Stimulated activated memory B cell treated with anti-CD40 and anti-IgM and Interleukin-4, amounts not matched to agents 10 μg/mL and 1 μg/mL and 100 μg/mL, for 72 hours (primary cell): ENCODE data around the gene ING5.
"Not testable (repeated sequence)": the region's sequence is repeated elsewhere in the genome, so short reads cannot be mapped to it uniquely, and the experiment has no call there.

Experiments used
- ATAC-seq: fragments of 150-1000 bp; cut with Tn5 transposase; 2 replicates; pipeline ENCODE4 v1.10.0; 2021
- H3K27ac Mint-ChIP-seq: one replicate; pipeline ENCODE4 v1.8.0; 2022; ENCODE audit warnings: mild to moderate bottlenecking, mixed read lengths
- H3K27me3 Mint-ChIP-seq: one replicate; pipeline ENCODE4 v1.8.0; 2022; ENCODE audit warnings: mixed read lengths
- H3K36me3 Mint-ChIP-seq: one replicate; pipeline ENCODE4 v1.8.0; 2022; ENCODE audit warnings: mixed read lengths
- H3K4me1 Mint-ChIP-seq: one replicate; pipeline ENCODE4 v1.8.0; 2022; ENCODE audit warnings: mixed read lengths
- H3K4me3 Mint-ChIP-seq: one replicate; pipeline ENCODE4 v1.8.0; 2022; ENCODE audit warnings: mild to moderate bottlenecking, moderate library complexity, mixed read lengths
- H3K9me3 Mint-ChIP-seq: one replicate; pipeline ENCODE4 v1.8.0; 2022; ENCODE audit warnings: mixed read lengths

ING5 gene

DNA sequence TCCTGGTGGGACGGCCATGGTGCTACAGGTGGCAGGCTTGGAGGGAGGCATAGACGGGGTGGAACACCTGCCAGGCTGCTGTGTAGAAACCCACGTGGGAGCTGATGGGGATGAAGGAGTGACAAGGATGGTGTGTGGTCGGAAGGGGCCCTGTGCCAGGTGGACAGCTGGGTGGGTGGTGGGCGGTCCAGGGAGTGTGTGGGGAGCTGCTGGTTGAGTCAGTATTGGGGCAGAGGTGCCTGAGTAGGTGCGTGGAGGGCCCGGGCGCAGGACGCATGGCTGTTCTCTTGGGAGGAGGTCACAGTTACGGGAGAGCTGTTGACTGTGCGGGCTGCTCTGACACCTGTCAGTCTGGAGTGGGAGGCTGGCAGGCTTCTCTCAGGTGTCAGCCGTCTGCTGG, 20.0 kb downstream of the ING5 start:
- ATAC-seq: no peak
- Mint-ChIP-seq H3K27me3 (no peaks in the 10 kb centered on the region), H3K4me3 (no peak overlapping the region), H3K9me3 (no peaks in the 10 kb centered on the region), H3K36me3 (peaks cover 81% of the 10 kb centered on the region), H3K27ac (no peak overlapping the region), H3K4me1 (peaks cover 6% of the 10 kb centered on the region)

DNA sequence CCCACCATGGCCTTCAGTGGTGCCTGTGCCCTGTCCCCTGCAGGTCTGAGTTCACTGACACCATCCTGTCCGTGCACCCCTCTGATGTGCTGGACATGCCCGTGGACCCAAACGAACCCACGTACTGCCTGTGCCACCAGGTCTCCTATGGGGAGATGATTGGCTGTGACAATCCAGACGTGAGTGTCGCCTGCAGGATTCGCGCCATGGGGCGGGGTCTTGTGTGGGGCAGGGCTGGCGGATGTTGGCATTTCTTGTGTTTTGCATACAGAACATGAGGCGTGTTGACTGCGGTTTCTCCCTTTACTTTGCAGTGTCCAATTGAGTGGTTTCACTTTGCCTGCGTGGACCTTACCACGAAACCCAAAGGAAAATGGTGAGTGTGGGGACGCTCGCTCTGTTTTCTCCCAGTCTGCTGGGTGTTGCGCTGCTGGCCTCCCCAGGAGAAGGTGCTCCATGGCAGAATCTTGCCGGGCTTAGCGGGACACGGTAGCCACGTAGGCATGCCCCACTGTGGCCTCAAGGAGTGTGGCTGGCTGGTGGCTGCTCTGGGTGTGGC, 21.1 kb downstream of the ING5 start:
- peaks cover 1% of the 10 kb centered on the region for H3K4me1 Mint-ChIP-seq
- H3K36me3 Mint-ChIP-seq: peaks cover 77% of the 10 kb centered on the region
- ATAC-seq: no peak
- H3K27ac Mint-ChIP-seq: no peak overlapping the region
- H3K4me3 Mint-ChIP-seq: no peak overlapping the region
- no peaks in the 10 kb centered on the region for H3K9me3 Mint-ChIP-seq
- no peaks in the 10 kb centered on the region for H3K27me3 Mint-ChIP-seq

DNA sequence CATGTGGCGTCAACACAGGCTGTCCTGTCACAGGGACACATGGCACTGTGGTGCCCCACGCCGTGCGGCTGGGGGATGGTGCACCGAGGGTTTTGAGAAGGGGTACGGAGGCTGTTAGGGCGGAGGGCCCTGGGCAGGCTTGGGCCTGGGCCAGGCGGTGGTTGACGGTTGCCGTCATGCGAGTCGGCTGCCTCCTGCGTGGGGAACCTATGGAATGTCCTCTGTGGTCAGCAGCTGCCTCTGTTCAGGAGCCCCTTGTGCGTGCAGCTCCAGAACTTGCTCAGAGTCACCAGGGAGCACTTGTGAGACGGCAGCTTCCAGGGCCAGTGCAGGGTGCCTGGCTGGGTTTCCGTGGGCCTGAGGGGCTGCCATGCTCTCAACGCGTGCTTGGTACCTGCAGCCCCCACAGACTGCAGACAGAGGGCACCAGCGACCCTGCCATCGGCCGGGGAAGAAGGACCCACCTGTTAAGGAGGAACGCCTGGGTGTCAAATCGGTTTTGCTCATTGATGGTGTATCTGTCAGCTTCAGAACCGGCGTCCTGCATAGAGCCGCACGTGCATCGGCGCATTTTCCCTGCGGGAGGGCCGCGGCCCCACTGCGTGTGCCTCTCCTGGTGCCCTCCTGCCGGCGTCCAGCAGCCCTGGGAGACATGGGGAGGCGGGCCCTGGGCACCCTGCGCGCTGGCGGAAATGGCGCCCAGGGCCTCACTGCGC, 22.6 kb downstream of the ING5 start:
- H3K27me3 Mint-ChIP-seq: no peaks in the 10 kb centered on the region
- no peak overlapping the region for H3K27ac Mint-ChIP-seq
- H3K4me1 Mint-ChIP-seq: peaks cover under 1% of the 10 kb centered on the region
- H3K9me3 Mint-ChIP-seq: no peaks in the 10 kb centered on the region
- no peak overlapping the region for H3K4me3 Mint-ChIP-seq
- ATAC-seq: no peak
- H3K36me3 Mint-ChIP-seq: peaks cover 72% of the 10 kb centered on the region

DNA sequence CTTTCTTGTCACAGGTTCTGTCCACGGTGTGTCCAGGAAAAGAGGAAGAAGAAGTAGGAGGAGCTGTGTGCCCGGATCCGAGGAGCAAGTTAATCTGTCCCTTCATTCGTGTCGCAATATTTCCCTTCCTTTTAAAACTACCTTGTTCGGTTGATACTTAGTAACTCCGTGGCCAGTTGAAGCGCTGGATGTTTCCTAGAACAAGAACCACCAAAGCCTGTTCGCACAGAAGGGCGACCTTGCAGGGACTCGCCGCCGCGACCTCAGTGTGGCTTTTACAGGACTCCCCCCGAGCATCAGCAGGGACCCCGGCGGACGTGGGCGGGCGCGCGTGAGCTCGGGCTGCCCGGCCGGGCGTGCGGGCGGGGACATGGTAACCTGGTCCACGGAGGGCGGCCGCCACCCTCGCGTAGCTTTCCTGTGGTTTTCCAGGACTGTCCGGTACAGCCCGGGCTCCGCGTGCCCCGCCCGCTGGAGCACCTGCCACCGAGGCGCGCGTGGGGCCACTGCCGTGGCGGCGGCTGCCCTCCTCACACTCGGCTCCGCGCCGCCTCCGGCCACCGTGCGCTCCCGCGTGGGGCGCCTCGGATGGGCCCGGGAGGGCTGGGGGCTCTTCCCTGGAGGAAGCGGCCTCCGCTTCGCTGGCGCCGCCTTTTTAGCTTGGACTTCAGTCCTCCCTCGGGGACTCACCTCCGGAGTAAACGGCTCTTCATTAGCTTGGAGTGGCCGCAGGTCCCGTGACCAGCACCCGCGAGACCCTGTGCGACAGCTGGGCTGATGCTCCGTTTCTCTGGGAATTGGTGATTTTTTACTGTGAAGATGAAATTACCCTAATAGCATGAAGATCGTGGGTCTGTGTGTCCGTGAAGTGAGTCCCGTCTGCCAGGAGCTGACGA, 23.4 kb downstream of the ING5 start:
- H3K4me1 Mint-ChIP-seq: peaks cover 8% of the 10 kb centered on the region
- H3K4me3 Mint-ChIP-seq: no peak overlapping the region
- no peaks in the 10 kb centered on the region for H3K27me3 Mint-ChIP-seq
- H3K9me3 Mint-ChIP-seq: no peaks in the 10 kb centered on the region
- H3K36me3 Mint-ChIP-seq: peaks cover 64% of the 10 kb centered on the region
- ATAC-seq: peak; percentile 54
- H3K27ac Mint-ChIP-seq: no peak overlapping the region

DNA sequence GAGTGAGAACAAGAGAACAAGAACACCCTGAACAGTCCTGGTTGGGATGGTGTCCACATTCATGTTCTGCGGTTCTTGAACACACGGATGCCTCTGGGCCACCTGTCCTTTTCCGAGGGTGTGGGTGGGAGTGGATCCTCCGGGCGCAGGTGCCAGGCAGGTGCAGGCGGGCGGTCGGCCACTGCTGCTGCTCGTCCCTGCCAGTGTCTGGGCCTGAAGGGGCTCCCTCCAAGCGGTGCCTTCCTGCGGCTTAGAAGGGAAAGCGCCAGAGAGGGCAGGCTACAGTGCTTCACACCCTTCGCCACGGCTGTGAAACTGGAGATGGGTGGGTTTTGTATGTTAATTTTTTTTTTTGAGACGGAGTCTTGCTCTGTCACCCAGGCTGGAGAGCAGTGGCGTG, 24.6 kb downstream of the ING5 start:
- Mint-ChIP-seq H3K36me3 (peaks cover 60% of the 10 kb centered on the region), H3K4me1 (peaks cover 19% of the 10 kb centered on the region), H3K9me3 (no peaks in the 10 kb centered on the region), H3K27ac (no peak overlapping the region), H3K4me3 (no peak overlapping the region), H3K27me3 (no peaks in the 10 kb centered on the region)
- no peak for ATAC-seq

DNA sequence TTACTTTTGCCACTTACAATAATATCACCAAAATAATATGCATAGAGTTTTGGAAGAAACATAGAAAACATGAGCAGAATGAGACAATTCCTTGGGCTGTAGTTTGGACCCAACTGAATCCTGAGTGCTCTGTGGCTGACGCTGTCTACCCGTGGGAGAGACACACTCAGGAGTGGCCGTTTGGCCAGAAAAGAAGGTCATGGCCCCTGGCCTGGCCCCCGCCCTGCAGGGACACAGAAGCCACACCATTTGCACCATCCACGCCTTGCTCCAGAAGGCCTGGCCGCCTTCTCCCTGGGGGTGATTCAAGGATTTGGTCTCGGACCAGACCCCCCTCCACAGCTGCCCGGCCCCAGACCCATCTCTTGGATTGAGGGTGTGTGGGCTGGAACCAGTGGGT, 26.2 kb downstream of the ING5 start:
- H3K9me3 Mint-ChIP-seq: peaks cover 5% of the 10 kb centered on the region
- H3K4me3 Mint-ChIP-seq: no peak overlapping the region

DNA sequence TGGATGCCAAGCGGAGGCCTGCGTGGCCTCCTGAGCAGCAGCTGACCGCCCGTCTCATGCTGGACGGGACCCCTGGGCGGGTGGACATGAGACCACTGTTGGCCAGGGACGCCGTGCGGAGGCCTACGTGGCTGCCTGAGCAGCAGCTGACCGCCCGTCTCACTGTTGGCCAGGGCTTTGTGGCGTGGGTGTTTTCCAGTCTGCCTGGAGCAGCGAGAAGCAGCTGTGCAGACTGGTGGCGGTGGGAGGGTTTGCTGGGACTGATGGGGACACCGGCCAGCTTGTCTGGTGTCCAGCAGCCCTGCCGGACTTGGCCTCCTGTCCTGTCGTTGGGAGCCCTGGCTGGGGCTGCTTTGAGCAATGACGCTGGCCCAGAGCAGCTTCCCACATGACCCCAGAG, 26.8 kb downstream of the ING5 start:
- Mint-ChIP-seq H3K4me3 (no peak overlapping the region), H3K27ac (no peak overlapping the region), H3K36me3 (peaks cover 38% of the 10 kb centered on the region), H3K9me3 (peaks cover 5% of the 10 kb centered on the region), H3K27me3 (no peaks in the 10 kb centered on the region), H3K4me1 (peaks cover 36% of the 10 kb centered on the region)
- no peak for ATAC-seq

More for the DNA sequence above, 26.2 kb downstream of the ING5 start:
- ATAC-seq: no peak
- no peaks in the 10 kb centered on the region for H3K27me3 Mint-ChIP-seq
- H3K27ac Mint-ChIP-seq: no peak overlapping the region
- peaks cover 30% of the 10 kb centered on the region for H3K4me1 Mint-ChIP-seq
- peaks cover 44% of the 10 kb centered on the region for H3K36me3 Mint-ChIP-seq

DNA sequence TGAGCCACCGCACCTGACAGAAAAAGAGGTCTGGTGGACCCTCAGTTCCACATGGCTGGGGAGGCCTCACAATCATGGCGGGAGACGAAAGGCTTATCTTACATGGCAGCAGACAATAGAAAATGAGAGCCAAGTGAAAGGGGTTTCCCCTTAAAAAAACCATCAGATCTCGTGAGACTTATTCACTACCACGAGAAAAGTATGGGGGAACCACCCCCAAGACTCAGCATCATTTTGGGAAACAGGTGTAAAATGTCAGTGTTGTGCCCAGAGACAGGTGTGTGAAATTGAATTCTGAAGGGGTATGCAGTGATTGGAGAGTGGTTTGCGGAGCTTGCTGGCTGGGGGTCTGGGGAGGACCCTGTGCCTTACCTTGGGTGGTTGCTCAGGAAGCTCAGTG, 28.0 kb downstream of the ING5 start:
- Mint-ChIP-seq H3K4me1 (peaks cover 40% of the 10 kb centered on the region), H3K4me3 (no peak overlapping the region), H3K36me3 (peaks cover 26% of the 10 kb centered on the region), H3K9me3 (peaks cover 5% of the 10 kb centered on the region), H3K27ac (peak overlapping the region; percentile 60), H3K27me3 (no peaks in the 10 kb centered on the region)
- no peak for ATAC-seq

DNA sequence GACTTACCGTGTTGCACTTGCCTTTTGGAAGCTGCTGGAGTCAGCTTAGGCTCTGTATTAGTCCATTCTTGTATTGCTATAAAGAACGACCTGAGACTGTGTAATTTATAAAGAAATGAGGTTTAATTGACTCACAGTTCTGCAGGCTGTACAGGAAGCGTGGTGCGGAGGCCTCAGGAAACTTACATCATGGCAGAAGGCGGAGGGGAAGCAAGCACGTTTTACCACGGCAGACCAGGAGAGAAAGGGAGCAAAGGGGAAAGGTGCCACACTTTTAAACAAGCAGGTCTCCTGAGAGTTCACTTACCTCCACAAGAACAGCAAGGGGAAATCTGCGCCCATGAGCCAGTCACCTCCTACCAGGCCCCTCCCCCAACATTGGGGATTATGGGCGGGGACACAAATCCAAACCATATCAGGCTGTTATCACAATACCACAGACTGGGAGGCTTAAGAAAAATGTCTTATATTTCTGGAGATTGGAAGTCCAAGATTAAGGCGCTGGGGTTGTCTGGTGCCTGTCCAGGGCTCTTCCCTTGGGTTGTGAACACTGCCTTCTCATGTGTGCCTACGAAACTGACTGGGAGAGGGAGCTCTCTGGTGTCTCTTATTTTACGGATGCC, 28.9 kb downstream of the ING5 start:
- ATAC-seq: no peak
- H3K27me3 Mint-ChIP-seq: no peaks in the 10 kb centered on the region
- peaks cover 45% of the 10 kb centered on the region for H3K4me1 Mint-ChIP-seq
- H3K9me3 Mint-ChIP-seq: peaks cover 5% of the 10 kb centered on the region
- H3K36me3 Mint-ChIP-seq: peaks cover 19% of the 10 kb centered on the region
- H3K4me3 Mint-ChIP-seq: no peak overlapping the region
- H3K27ac Mint-ChIP-seq: peak overlapping the region; percentile 60

DNA sequence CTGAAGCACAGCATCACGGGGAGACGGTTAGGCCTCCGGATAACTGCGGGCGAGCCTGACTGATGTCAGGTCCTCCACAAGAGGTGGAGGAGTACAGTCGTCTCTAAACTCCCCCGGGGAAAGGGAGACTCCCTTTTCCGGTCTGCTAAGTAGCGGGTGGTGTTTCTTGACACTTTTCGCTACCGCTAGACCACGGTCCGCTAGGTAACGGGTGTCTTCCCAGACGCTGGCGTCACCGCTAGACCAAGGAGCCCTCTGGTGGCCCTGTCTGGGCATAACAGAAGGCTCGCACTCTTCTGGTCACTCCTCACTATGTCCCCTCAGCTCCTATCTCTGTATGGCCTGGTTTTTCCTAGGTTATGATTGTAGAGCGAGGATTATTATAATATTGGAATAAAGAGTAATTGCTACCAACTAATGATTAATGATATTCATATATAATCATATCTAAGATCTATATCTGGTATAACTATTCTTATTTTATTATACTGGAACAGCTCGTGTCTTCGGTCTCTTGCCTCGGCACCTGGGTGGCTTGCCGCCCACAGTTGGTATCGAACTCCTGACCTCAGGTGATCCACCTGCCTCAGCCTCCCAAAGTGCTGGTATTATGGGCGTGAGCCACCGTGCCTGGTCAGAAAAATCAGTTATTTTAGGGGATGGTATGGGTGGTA, 30.8 kb downstream of the ING5 start:
- peak overlapping the region; percentile 73 for H3K4me3 Mint-ChIP-seq
- peak overlapping the region; percentile 59 for H3K27ac Mint-ChIP-seq
- H3K9me3 Mint-ChIP-seq, ATAC-seq, H3K27me3 Mint-ChIP-seq: not testable (repeated sequence)
- peaks cover 17% of the 10 kb centered on the region for H3K36me3 Mint-ChIP-seq
- H3K4me1 Mint-ChIP-seq: peaks cover 53% of the 10 kb centered on the region

DNA sequence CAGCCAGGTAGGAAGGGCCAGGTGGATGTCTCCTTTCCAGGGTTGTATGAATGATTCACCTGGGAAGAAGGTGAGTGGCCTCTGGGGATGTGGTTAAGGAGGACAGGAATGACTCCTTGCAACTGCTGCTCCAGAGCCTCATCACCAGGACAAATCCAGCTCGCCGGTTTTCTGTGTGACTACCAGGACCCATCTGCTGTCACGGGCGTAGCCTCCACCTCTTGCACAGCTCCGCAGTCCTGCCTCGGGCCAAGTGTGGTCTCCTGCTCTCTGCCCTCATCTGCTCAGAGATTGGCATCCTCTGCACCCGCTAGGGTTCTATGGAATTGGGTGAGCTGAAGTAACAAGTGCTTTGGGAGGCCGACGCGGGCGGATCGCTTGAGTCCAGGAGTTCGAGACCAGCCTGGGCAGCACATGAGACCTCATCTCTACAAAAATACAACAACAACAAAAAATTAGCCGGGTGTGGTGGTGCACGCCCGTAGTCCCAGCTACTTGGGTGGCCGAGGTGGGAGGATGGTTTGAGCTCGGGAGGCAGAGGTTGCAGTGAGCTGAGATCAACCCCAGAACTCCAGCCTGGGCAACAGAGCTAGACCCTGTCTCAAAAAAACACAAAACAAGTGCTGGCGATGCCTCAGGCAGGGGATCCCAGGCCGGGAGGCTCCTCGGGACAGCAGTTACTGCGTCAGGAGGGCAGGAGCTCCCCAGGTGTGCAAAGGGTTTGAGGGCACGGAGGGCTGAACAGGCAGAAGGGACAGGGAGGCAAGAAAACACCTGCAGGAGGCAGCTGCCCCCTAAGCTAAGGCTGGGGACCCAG, 31.8 kb downstream of the ING5 start:
- peaks cover 5% of the 10 kb centered on the region for H3K9me3 Mint-ChIP-seq
- peak overlapping the region; percentile 69 for H3K27ac Mint-ChIP-seq
- no peak for ATAC-seq
- peak overlapping the region; percentile 73 for H3K4me3 Mint-ChIP-seq
- no peaks in the 10 kb centered on the region for H3K27me3 Mint-ChIP-seq
- peaks cover 23% of the 10 kb centered on the region for H3K36me3 Mint-ChIP-seq
- peaks cover 58% of the 10 kb centered on the region for H3K4me1 Mint-ChIP-seq

DNA sequence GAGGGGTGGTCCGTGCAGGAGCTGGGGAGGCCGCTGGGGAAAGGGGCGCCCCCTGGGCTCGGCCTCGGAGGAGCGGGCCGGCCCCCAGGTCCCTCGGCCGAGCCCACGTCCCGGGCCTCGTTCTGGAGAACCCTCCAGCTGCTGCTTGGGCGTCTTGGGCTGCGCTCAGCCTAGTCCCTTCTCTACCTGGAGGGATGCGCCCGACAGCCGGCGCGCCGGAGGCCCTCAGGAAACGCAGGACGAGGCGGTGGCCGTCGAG, 32.3 kb downstream of the ING5 start:
- Mint-ChIP-seq H3K4me1 (peaks cover 64% of the 10 kb centered on the region), H3K27me3 (no peaks in the 10 kb centered on the region)

DNA sequence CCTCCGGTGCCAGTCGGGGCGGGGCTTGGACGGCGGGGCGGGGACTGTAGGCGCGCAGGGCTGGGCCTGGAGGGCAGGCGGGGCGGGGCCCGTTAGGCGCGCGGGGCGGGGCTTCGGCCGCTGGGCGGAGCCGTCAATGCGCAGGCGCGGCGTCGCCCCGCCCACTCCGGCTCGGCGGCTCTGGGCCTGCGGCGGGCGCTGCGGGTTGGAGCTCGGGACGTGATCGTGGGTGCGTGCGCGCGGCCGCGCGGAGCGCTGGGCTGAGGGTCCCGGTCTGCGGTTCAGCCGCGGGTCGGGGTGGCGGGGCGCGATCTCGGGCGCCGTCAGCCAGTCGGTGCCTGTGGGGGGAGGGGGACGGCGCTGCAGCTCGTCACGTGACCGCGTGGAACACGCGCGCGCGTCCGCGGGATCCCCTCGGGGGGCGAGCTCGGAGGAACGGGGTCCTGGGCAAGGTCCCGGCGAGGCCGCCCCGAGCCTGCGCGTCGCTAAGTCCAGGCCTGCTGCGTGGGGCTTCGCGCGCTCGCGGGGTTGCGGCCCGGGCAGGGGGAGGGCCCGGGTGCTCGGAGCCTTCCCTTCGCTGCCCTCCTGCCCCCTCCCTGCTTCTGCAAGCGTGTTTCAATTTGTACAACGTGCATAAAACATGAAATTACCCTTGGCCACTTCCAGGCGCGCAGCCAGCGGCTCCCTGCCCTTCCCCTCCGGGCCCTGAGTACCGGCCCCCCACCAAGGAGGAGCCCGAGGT, 32.8 kb downstream of the ING5 start, which contains the start of gene D2HGDH:
TSS of gene D2HGDH (plus strand) at position 164 of the 742 bp plus-strand sequence. CDS start 595 bp downstream, outside the sequence.
- Mint-ChIP-seq H3K27me3 (no peaks in the 10 kb centered on the region), H3K4me1 (peaks cover 67% of the 10 kb centered on the region), H3K27ac (peak within 1 kb of the TSS; percentile 69), H3K4me3 (peak within 1 kb of the TSS; percentile 84), H3K9me3 (peaks cover 5% of the 10 kb centered on the region), H3K36me3 (peaks cover 24% of the 10 kb centered on the region)
- ATAC-seq: peak; percentile 97

More for the DNA sequence above, 32.3 kb downstream of the ING5 start:
- Mint-ChIP-seq H3K9me3 (peaks cover 5% of the 10 kb centered on the region), H3K36me3 (peaks cover 20% of the 10 kb centered on the region), H3K4me3 (peak overlapping the region; percentile 84), H3K27ac (peak overlapping the region; percentile 69)
- peak; percentile 47 for ATAC-seq

DNA sequence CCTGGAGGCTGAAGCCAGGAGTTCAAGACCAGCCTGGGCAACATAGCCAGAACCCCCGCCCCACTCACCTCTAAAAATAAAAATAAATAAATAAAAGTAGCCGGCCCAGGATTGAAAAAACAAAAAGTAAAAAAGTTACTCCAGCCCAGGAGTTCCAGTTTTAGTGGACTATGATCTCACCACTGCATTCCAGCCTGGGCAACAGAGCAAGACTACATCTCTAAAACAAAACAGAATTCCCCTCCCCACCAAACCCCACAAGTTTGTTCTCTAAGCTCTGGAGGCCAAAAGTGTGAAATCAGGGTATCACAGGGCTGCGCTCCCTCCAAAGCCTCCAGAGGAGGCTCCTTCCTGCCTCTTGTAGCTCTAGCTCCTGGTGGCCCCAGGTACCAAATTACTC, 34.3 kb downstream of the ING5 start:
- H3K4me1 Mint-ChIP-seq: peaks cover 60% of the 10 kb centered on the region
- H3K27ac Mint-ChIP-seq: no peak overlapping the region
- no peak for ATAC-seq
- peaks cover 26% of the 10 kb centered on the region for H3K36me3 Mint-ChIP-seq
- peak overlapping the region; percentile 84 for H3K4me3 Mint-ChIP-seq
- H3K9me3 Mint-ChIP-seq: peaks cover 5% of the 10 kb centered on the region
- H3K27me3 Mint-ChIP-seq: no peaks in the 10 kb centered on the region
